GM21515 (cell line): ENCODE measurements around the gene KRTAP10-2.
"Not testable (repeated sequence)": the region's sequence is repeated elsewhere in the genome, so short reads cannot be mapped to it uniquely, and the experiment has no call there.

Experiments
- ATAC-seq: cut with Tn5 transposase; IDR thresholded peaks from one replicate; pipeline ENCODE4 v1.9.1; 2021; ENCODE audit not compliant: unreplicated experiment

Gene KRTAP10-2

GRCh38 chr21:44551340-44551961, at the start of gene KRTAP10-2:
TSS of gene KRTAP10-2 (minus strand) at chr21:44551505. CDS start at chr21:44551458, 47 bp downstream.
- ATAC-seq: no peak

GRCh38 chr21:44601091-44601490, 49.8 kb upstream of the KRTAP10-2 start:
- ATAC-seq: not testable (repeated sequence)

GRCh38 chr21:44600118-44600978, 49.0 kb upstream of the KRTAP10-2 start, which contains the start of gene KRTAP10-7:
TSS of gene KRTAP10-7 (plus strand) at chr21:44600597. CDS start at chr21:44600622, 25 bp downstream.
- not testable (repeated sequence) for ATAC-seq

- no peak for ATAC-seq
These were observed 48.1 kb upstream of the KRTAP10-2 start for GRCh38 chr21:44599264-44600029.

GRCh38 chr21:44598061-44598460, 46.8 kb upstream of the KRTAP10-2 start:
- ATAC-seq: no peak

GRCh38 chr21:44596068-44596725, 44.9 kb upstream of the KRTAP10-2 start:
- no peak for ATAC-seq

- no peak for ATAC-seq
These were observed 44.2 kb upstream of the KRTAP10-2 start for GRCh38 chr21:44595524-44595923.

GRCh38 chr21:44594406-44594916, 43.2 kb upstream of the KRTAP10-2 start:
- no peak for ATAC-seq

GRCh38 chr21:44593598-44594405, 42.5 kb upstream of the KRTAP10-2 start:
- no peak for ATAC-seq

GRCh38 chr21:44592446-44593311, 41.4 kb upstream of the KRTAP10-2 start, which contains the start of gene KRTAP10-6:
TSS of gene KRTAP10-6 (minus strand) at chr21:44592505. CDS start at chr21:44592484, 21 bp downstream.
- ATAC-seq: no peak

GRCh38 chr21:44591801-44592130, 40.5 kb upstream of the KRTAP10-2 start:
- not testable (repeated sequence) for ATAC-seq

GRCh38 chr21:44590897-44591800, 39.8 kb upstream of the KRTAP10-2 start:
- ATAC-seq: not testable (repeated sequence)

GRCh38 chr21:44590311-44590721, 39.0 kb upstream of the KRTAP10-2 start:
- no peak for ATAC-seq

GRCh38 chr21:44589586-44590305, 38.4 kb upstream of the KRTAP10-2 start:
- no peak for ATAC-seq

GRCh38 chr21:44589094-44589493, 37.8 kb upstream of the KRTAP10-2 start:
- no peak for ATAC-seq

- no peak for ATAC-seq
These were observed 34.6 kb upstream of the KRTAP10-2 start for GRCh38 chr21:44585892-44586291.

GRCh38 chr21:44583800-44584147, 32.5 kb upstream of the KRTAP10-2 start:
- no peak for ATAC-seq
